ENCODE measurements around the gene SCAMP1. TPM values are rescaled to one million over a fixed set of nuclear protein-coding genes. Genes with fewer than 3 reads are reported as not detected.

SCAMP1 gene
- total RNA-seq, 2 donors from 2014 or later: 18.1 to 23.8 TPM

- Mint-ChIP-seq H3K4me1 (ENCODE audit: low read depth) (no peaks in the 10 kb centered on the region), H3K27me3 (ENCODE audit: low read depth) (no peaks in the 10 kb centered on the region), H3K27ac (no peak overlapping the region), H3K36me3 (ENCODE audit: insufficient read depth in 2 of 2) (peaks cover 0 to 9% of the 10 kb centered on the region in 2 donors), H3K4me3 (no peak overlapping the region), H3K9me3 (no peaks in the 10 kb centered on the region)
- no peak for ATAC-seq (replicated peaks in 1 of 2)
- DNase-seq: no peak
Observed at GRCh38 chr5:78467752-78468357, 107.4 kb downstream of the SCAMP1 start.

- Mint-ChIP-seq H3K27me3 (ENCODE audit: low read depth) (no peaks in the 10 kb centered on the region), H3K4me3 (no peak overlapping the region), H3K27ac (no peak overlapping the region), H3K9me3 (no peaks in the 10 kb centered on the region), H3K4me1 (ENCODE audit: low read depth) (no peaks in the 10 kb centered on the region), H3K36me3 (ENCODE audit: insufficient read depth in 2 of 2) (no peaks in the 10 kb centered on the region)
- no peak for ATAC-seq (replicated peaks in 1 of 2)
- no peak for DNase-seq
Observed at GRCh38 chr5:78471896-78472295, 111.5 kb downstream of the SCAMP1 start.

- Mint-ChIP-seq H3K36me3 (ENCODE audit: insufficient read depth in 2 of 2) (no peaks in the 10 kb centered on the region), H3K4me3 (no peak overlapping the region), H3K27me3 (ENCODE audit: low read depth) (no peaks in the 10 kb centered on the region), H3K9me3 (no peaks in the 10 kb centered on the region), H3K4me1 (ENCODE audit: low read depth) (no peaks in the 10 kb centered on the region), H3K27ac (no peak overlapping the region)
- ATAC-seq (replicated peaks in 1 of 2) (no peak), DNase-seq (no peak)
Observed at GRCh38 chr5:78472469-78473106, 112.2 kb downstream of the SCAMP1 start.

- no peaks in the 10 kb centered on the region for H3K9me3 Mint-ChIP-seq
- no peak overlapping the region for H3K4me3 Mint-ChIP-seq
- H3K27ac Mint-ChIP-seq: no peak overlapping the region
- no peaks in the 10 kb centered on the region for H3K27me3 Mint-ChIP-seq (ENCODE audit: low read depth)
- no peaks in the 10 kb centered on the region for H3K36me3 Mint-ChIP-seq (ENCODE audit: insufficient read depth in 2 of 2)
- DNase-seq (no peak), ATAC-seq (replicated peaks in 1 of 2) (no peak)
- H3K4me1 Mint-ChIP-seq (ENCODE audit: low read depth): no peaks in the 10 kb centered on the region
Observed at GRCh38 chr5:78473751-78474150, 113.3 kb downstream of the SCAMP1 start.

GRCh38 chr5:78475370-78475769 lies 115.0 kb downstream of the SCAMP1 start:
- H3K9me3 Mint-ChIP-seq: no peaks in the 10 kb centered on the region
- no peak for ATAC-seq (replicated peaks in 1 of 2)
- no peak for DNase-seq
- no peaks in the 10 kb centered on the region for H3K27me3 Mint-ChIP-seq (ENCODE audit: low read depth)
- H3K4me1 Mint-ChIP-seq (ENCODE audit: low read depth): no peaks in the 10 kb centered on the region
- H3K36me3 Mint-ChIP-seq (ENCODE audit: insufficient read depth in 2 of 2): no peaks in the 10 kb centered on the region
- no peak overlapping the region for H3K27ac Mint-ChIP-seq
- no peak overlapping the region for H3K4me3 Mint-ChIP-seq

GRCh38 chr5:78476795-78477194 lies 116.4 kb downstream of the SCAMP1 start:
- H3K27me3 Mint-ChIP-seq (ENCODE audit: low read depth): no peaks in the 10 kb centered on the region
- no peaks in the 10 kb centered on the region for H3K4me1 Mint-ChIP-seq (ENCODE audit: low read depth)
- no peak for DNase-seq
- H3K27ac Mint-ChIP-seq: no peak overlapping the region
- H3K9me3 Mint-ChIP-seq: no peaks in the 10 kb centered on the region
- H3K36me3 Mint-ChIP-seq (ENCODE audit: insufficient read depth in 2 of 2): no peaks in the 10 kb centered on the region
- no peak overlapping the region for H3K4me3 Mint-ChIP-seq
- ATAC-seq (replicated peaks in 1 of 2): no peak

GRCh38 chr5:78482948-78483347 lies 122.5 kb downstream of the SCAMP1 start:
- DNase-seq: no peak

GRCh38 chr5:78483809-78484521 lies 123.5 kb downstream of the SCAMP1 start:
- H3K27me3 Mint-ChIP-seq (ENCODE audit: low read depth): no peaks in the 10 kb centered on the region
- DNase-seq (no peak), ATAC-seq (replicated peaks in 1 of 2) (no peak)
- H3K36me3 Mint-ChIP-seq (ENCODE audit: insufficient read depth in 2 of 2): no peaks in the 10 kb centered on the region
- no peak overlapping the region for H3K27ac Mint-ChIP-seq
- H3K4me3 Mint-ChIP-seq: no peak overlapping the region
- peaks cover 9% of the 10 kb centered on the region for H3K4me1 Mint-ChIP-seq (ENCODE audit: low read depth)
- H3K9me3 Mint-ChIP-seq: no peaks in the 10 kb centered on the region

More at GRCh38 chr5:78482948-78483347, 122.5 kb downstream of the SCAMP1 start:
- Mint-ChIP-seq H3K27me3 (ENCODE audit: low read depth) (no peaks in the 10 kb centered on the region), H3K36me3 (ENCODE audit: insufficient read depth in 2 of 2) (no peaks in the 10 kb centered on the region), H3K27ac (no peak overlapping the region), H3K4me1 (ENCODE audit: low read depth) (peaks cover 9% of the 10 kb centered on the region), H3K9me3 (no peaks in the 10 kb centered on the region), H3K4me3 (no peak overlapping the region)
- no peak for ATAC-seq (replicated peaks in 1 of 2)

- peaks cover 9% of the 10 kb centered on the region for H3K4me1 Mint-ChIP-seq (ENCODE audit: low read depth)
- H3K27ac Mint-ChIP-seq: no peak overlapping the region
- no peaks in the 10 kb centered on the region for H3K27me3 Mint-ChIP-seq (ENCODE audit: low read depth)
Observed at GRCh38 chr5:78486218-78486617, 125.8 kb downstream of the SCAMP1 start.

GRCh38 chr5:78487846-78488245 lies 127.4 kb downstream of the SCAMP1 start:
- H3K9me3 Mint-ChIP-seq: no peaks in the 10 kb centered on the region
- H3K4me3 Mint-ChIP-seq: no peak overlapping the region
- H3K36me3 Mint-ChIP-seq (ENCODE audit: insufficient read depth in 2 of 2): no peaks in the 10 kb centered on the region
- DNase-seq (no peak), ATAC-seq (replicated peaks in 1 of 2) (no peak)
- H3K27ac Mint-ChIP-seq: no peak overlapping the region
- H3K27me3 Mint-ChIP-seq (ENCODE audit: low read depth): no peaks in the 10 kb centered on the region
- H3K4me1 Mint-ChIP-seq (ENCODE audit: low read depth): peaks cover 9% of the 10 kb centered on the region

More at GRCh38 chr5:78486218-78486617, 125.8 kb downstream of the SCAMP1 start:
- DNase-seq: no peak
- ATAC-seq (replicated peaks in 1 of 2): no peak
- Mint-ChIP-seq H3K4me3 (no peak overlapping the region), H3K9me3 (no peaks in the 10 kb centered on the region), H3K36me3 (ENCODE audit: insufficient read depth in 2 of 2) (no peaks in the 10 kb centered on the region)

- Mint-ChIP-seq H3K27ac (no peak overlapping the region), H3K36me3 (ENCODE audit: insufficient read depth in 2 of 2) (no peaks in the 10 kb centered on the region), H3K9me3 (no peaks in the 10 kb centered on the region), H3K4me1 (ENCODE audit: low read depth) (no peaks in the 10 kb centered on the region), H3K27me3 (ENCODE audit: low read depth) (no peaks in the 10 kb centered on the region), H3K4me3 (no peak overlapping the region)
- ATAC-seq (replicated peaks in 1 of 2) (no peak), DNase-seq (no peak)
Observed at GRCh38 chr5:78490709-78491485, 130.5 kb downstream of the SCAMP1 start.

- H3K27ac Mint-ChIP-seq: no peak overlapping the region
- no peaks in the 10 kb centered on the region for H3K36me3 Mint-ChIP-seq (ENCODE audit: insufficient read depth in 2 of 2)
- H3K4me1 Mint-ChIP-seq (ENCODE audit: low read depth): no peaks in the 10 kb centered on the region
- H3K9me3 Mint-ChIP-seq: no peaks in the 10 kb centered on the region
- H3K4me3 Mint-ChIP-seq: no peak overlapping the region
- ATAC-seq (replicated peaks in 1 of 2) (no peak), DNase-seq (no peak)
- peaks cover 12% of the 10 kb centered on the region for H3K27me3 Mint-ChIP-seq (ENCODE audit: low read depth)
Observed at GRCh38 chr5:78492224-78492623, 131.8 kb downstream of the SCAMP1 start.

- no peaks in the 10 kb centered on the region for H3K36me3 Mint-ChIP-seq (ENCODE audit: insufficient read depth in 2 of 2)
- no peak overlapping the region for H3K4me3 Mint-ChIP-seq
- no peaks in the 10 kb centered on the region for H3K4me1 Mint-ChIP-seq (ENCODE audit: low read depth)
- peaks cover 14% of the 10 kb centered on the region for H3K27me3 Mint-ChIP-seq (ENCODE audit: low read depth)
- DNase-seq (no peak), ATAC-seq (replicated peaks in 1 of 2) (no peak)
- no peaks in the 10 kb centered on the region for H3K9me3 Mint-ChIP-seq
- H3K27ac Mint-ChIP-seq: no peak overlapping the region
Observed at GRCh38 chr5:78492650-78493049, 132.2 kb downstream of the SCAMP1 start.

All from activated T-cell treated with anti-CD3 and anti-CD28 coated beads, Interleukin-2, amount 50 U/mL, for 72 hours (primary cell).